Activated naive CD4-positive, alpha-beta T cell treated with anti-CD3 and anti-CD28 coated beads, Interleukin-2, amount 10 ng/mL, durations not matched to agents 7 days and 5 days (primary cell): ENCODE measurements around the gene SH3RF3.

Experiments used
- CTCF ChIA-PET: fragments of 350-600 bp; sonication (Branson Sonifier 250); formaldehyde crosslinking; loops from one replicate; lab custom pipeline; 2021; ENCODE audit warnings: antibody characterized with exemption; lab: Charles Lee
- DNase-seq: peaks from one replicate; pipeline ENCODE4 v3.0.0-alpha.2; 2020
- H3K27ac Mint-ChIP-seq: one replicate; pipeline ENCODE4 v1.8.0; 2021; ENCODE audit warnings: mild to moderate bottlenecking, moderate library complexity, mixed read lengths
- H3K27me3 Mint-ChIP-seq: one replicate; pipeline ENCODE4 v1.8.0; 2021; ENCODE audit warnings: mild to moderate bottlenecking, mixed read lengths
- H3K36me3 Mint-ChIP-seq: one replicate; pipeline ENCODE4 v1.8.0; 2021; ENCODE audit warnings: mixed read lengths
- H3K4me1 Mint-ChIP-seq: one replicate; pipeline ENCODE4 v1.8.0; 2021; ENCODE audit warnings: mixed read lengths
- H3K4me3 Mint-ChIP-seq: one replicate; pipeline ENCODE4 v1.8.0; 2021; ENCODE audit warnings: mild to moderate bottlenecking, moderate library complexity, mixed read lengths
- H3K9me3 Mint-ChIP-seq: one replicate; pipeline ENCODE4 v1.8.0; 2021; ENCODE audit warnings: mixed read lengths

The SH3RF3 gene

DNA sequence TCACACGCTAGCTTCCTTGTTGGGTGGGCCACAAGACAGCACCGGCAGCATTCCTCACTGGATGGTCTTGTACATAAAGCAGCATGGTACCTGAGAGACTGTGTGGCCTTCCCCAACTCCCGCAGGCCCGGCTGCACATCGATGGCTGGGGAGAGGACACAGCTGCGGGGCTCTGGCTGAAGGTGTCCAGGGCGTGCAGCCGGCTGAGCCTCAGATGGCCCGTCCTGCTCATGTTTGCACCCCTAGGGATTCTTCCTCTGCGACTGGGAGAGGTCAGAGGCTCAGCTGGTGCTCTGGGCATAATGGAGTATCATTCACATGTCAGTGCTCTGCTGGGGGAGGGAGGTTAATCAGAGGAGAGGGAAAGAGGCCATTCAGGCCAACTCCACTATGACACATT, 276.9 kb downstream of the SH3RF3 start:
- H3K36me3 Mint-ChIP-seq, result no peaks in the 10 kb centered on the region
- no peaks in the 10 kb centered on the region for H3K9me3 Mint-ChIP-seq
- CTCF ChIA-PET, result interaction anchor here (1.1 to 1.4 kb wide), 2 partner anchors 9 to 104 kb away, joined by 3 read pairs; no protein-coding TSS in a partner anchor
- H3K4me3 Mint-ChIP-seq, result no peak overlapping the region
- no peak for DNase-seq
- no peak overlapping the region for H3K27ac Mint-ChIP-seq
- peaks cover 15% of the 10 kb centered on the region for H3K27me3 Mint-ChIP-seq
- H3K4me1 Mint-ChIP-seq, result no peaks in the 10 kb centered on the region

GRCh38 chr2:109406301-109406700, 277.3 kb downstream of the SH3RF3 start:
- no peaks in the 10 kb centered on the region for H3K4me1 Mint-ChIP-seq
- no peak overlapping the region for H3K4me3 Mint-ChIP-seq
- no peaks in the 10 kb centered on the region for H3K36me3 Mint-ChIP-seq
- peaks cover 15% of the 10 kb centered on the region for H3K27me3 Mint-ChIP-seq
- DNase-seq, result no peak
- CTCF ChIA-PET, result interaction anchor here (1.1 to 1.4 kb wide), 2 partner anchors 9 to 104 kb away, joined by 3 read pairs; no protein-coding TSS in a partner anchor
- no peak overlapping the region for H3K27ac Mint-ChIP-seq
- H3K9me3 Mint-ChIP-seq, result no peaks in the 10 kb centered on the region

GRCh38 chr2:109407276-109408042, 278.5 kb downstream of the SH3RF3 start:
- Mint-ChIP-seq H3K9me3 (no peaks in the 10 kb centered on the region), H3K27ac (no peak overlapping the region), H3K4me3 (no peak overlapping the region), H3K36me3 (no peaks in the 10 kb centered on the region), H3K27me3 (peaks cover 15% of the 10 kb centered on the region), H3K4me1 (no peaks in the 10 kb centered on the region)
- DNase-seq, result no peak
- CTCF ChIA-PET, result interaction anchor here (0.5 to 2.1 kb wide), 3 partner anchors 9 to 103 kb away, joined by 3 to 6 read pairs (median 3); no protein-coding TSS in a partner anchor

GRCh38 chr2:109408043-109408335, 279.0 kb downstream of the SH3RF3 start:
- CTCF ChIA-PET, result interaction anchor here (0.5 to 2.1 kb wide), 2 partner anchors 9 to 103 kb away, joined by 3 to 6 read pairs; no protein-coding TSS in a partner anchor
- no peak for DNase-seq
- Mint-ChIP-seq H3K36me3 (no peaks in the 10 kb centered on the region), H3K4me1 (no peaks in the 10 kb centered on the region), H3K27me3 (peaks cover 14% of the 10 kb centered on the region), H3K4me3 (no peak overlapping the region), H3K27ac (no peak overlapping the region), H3K9me3 (no peaks in the 10 kb centered on the region)

DNA sequence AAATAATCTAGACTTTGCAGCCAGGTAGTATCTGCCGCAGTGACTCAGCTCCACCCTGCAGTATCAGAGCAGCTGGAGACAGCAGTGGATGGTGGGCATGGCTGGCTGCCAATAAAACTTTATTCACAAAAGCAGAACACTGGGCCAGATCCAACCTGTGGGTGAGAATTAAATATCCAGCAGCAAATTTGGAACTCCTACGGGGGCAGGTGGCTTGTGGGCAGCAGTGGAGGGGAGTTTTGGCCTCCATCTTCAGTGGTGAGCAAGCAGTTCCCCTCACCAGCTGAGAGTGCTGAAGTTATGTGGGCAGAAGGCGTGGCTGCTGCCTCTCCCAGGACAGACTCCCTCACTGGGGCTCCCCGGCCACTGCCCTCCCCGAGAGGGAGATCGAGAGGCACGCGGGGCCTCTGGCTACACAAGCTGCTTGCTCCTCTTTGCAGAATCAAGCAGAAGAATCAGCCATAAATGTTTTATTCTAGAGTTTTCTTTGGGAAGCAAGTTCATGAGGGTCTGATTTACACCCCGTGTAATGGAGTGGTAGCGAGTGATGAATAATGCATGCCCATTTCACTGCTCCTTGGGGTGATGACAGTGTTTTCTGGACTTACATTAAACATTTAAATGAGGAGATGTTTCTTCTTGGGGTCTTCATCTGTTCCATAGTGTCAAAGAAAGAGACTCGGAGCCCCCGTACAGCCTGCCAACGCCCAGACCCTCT, 280.5 kb downstream of the SH3RF3 start:
- no peaks in the 10 kb centered on the region for H3K36me3 Mint-ChIP-seq
- no peaks in the 10 kb centered on the region for H3K9me3 Mint-ChIP-seq
- CTCF ChIA-PET, result interaction anchor here (2.1 kb wide), 1 partner anchor 101 kb away, joined by 6 read pairs; no protein-coding TSS in a partner anchor
- H3K27me3 Mint-ChIP-seq, result peaks cover 10% of the 10 kb centered on the region
- H3K27ac Mint-ChIP-seq, result no peak overlapping the region
- no peaks in the 10 kb centered on the region for H3K4me1 Mint-ChIP-seq
- no peak for DNase-seq
- no peak overlapping the region for H3K4me3 Mint-ChIP-seq

DNA sequence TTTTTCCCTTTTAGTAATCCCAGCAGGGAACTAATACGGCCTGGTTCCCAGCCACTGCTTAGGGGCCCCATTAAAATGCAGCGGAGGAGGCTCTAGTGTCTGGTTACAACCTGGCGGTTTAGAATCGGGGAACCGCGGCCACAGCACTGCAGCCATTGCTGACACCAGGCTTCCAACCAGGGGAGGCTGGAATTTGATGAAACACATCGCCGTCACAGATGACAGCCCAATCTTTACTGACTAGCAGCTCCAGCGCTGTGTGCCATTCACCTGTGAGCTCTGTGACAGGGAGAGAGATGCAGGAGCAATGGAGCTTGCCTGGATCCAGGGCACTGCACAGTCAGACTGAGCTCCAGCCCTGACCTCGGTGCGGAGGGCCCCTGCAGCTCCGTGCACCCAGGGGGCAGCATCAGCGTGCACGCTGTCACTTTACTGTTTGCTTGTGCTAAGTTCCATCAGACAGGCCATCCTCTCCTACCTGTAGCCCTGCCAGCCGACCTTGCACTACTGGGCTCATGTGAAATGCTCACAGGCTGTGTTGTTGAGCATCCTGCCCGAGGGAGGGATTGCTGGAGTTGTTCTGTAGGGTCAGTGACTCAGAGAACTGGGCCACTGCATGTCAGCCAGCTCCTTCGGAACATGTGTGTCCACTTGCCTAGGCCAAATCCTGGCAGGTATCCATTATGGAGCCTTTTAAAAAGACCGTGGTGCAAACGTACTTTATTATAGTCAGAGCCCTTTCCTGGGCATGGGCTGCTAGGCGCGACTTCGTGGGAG, 281.2 kb downstream of the SH3RF3 start:
- Mint-ChIP-seq H3K36me3 (no peaks in the 10 kb centered on the region), H3K4me3 (no peak overlapping the region), H3K27ac (no peak overlapping the region), H3K4me1 (no peaks in the 10 kb centered on the region), H3K27me3 (peaks cover 14% of the 10 kb centered on the region), H3K9me3 (no peaks in the 10 kb centered on the region)
- CTCF ChIA-PET, result no interaction called here
- no peak for DNase-seq

DNA sequence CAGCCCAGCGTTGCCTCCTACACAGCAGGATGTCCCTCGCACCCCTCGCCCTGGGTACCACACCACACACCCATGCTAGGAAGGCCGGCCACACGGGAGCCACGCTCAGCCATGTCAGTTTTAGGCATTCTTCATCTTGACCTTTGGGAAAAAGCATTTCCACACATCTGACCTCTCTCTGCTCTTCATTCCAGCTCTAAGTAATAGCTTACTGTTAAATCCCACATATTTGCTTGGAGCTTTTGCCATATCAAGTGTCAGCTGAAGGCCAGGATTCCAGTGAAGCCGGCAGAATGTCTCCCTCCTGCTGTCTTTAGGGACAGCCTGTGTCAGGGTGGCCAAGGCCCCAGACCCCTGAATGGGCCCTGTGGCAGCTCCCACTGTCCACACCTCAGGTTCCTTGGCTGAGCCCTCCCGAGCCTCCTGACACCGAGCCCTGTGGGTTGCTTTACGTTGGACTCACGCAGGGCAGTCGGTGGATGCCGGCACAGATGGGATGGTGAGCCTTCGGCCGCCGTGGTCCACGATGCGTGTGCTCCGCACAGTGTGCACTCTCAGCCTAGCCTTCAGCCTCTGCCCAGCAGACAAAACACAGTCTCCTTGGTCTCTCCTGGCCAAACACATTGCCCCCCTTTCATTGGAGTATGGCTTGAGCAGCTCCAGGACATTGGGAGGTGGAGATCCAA, 282.8 kb downstream of the SH3RF3 start:
- H3K4me1 Mint-ChIP-seq, result no peaks in the 10 kb centered on the region

DNA sequence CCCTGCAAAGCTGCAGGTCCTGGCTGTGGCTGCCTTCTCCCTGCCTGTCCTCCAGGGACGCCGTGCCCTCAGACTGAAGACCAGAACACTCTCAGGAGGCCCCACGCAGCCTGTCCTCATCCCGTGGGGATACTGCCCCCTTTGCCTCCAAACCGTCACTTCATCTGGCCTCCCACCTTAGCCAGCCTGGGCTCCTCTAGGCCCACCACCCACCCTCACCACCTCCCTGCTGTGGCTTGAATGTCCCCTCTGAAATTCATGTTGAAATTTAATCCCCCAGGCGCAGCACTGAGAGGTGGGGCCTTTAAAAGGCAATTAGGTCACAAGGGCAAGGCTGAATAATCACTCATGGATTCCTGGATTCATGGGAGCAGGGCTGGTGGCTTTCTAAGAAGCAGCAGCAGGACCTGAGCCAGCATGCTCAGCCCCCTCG, 286.6 kb downstream of the SH3RF3 start:
- Mint-ChIP-seq H3K9me3 (no peaks in the 10 kb centered on the region), H3K27ac (no peak overlapping the region), H3K36me3 (no peaks in the 10 kb centered on the region), H3K4me1 (no peaks in the 10 kb centered on the region), H3K4me3 (no peak overlapping the region), H3K27me3 (peaks cover 6% of the 10 kb centered on the region)
- no peak for DNase-seq
- CTCF ChIA-PET, result no interaction called here

More for the DNA sequence above, 282.8 kb downstream of the SH3RF3 start:
- no peak overlapping the region for H3K4me3 Mint-ChIP-seq
- H3K27me3 Mint-ChIP-seq, result peaks cover 14% of the 10 kb centered on the region
- CTCF ChIA-PET, result no interaction called here
- no peaks in the 10 kb centered on the region for H3K9me3 Mint-ChIP-seq
- DNase-seq, result no peak
- H3K27ac Mint-ChIP-seq, result no peak overlapping the region
- H3K36me3 Mint-ChIP-seq, result no peaks in the 10 kb centered on the region

DNA sequence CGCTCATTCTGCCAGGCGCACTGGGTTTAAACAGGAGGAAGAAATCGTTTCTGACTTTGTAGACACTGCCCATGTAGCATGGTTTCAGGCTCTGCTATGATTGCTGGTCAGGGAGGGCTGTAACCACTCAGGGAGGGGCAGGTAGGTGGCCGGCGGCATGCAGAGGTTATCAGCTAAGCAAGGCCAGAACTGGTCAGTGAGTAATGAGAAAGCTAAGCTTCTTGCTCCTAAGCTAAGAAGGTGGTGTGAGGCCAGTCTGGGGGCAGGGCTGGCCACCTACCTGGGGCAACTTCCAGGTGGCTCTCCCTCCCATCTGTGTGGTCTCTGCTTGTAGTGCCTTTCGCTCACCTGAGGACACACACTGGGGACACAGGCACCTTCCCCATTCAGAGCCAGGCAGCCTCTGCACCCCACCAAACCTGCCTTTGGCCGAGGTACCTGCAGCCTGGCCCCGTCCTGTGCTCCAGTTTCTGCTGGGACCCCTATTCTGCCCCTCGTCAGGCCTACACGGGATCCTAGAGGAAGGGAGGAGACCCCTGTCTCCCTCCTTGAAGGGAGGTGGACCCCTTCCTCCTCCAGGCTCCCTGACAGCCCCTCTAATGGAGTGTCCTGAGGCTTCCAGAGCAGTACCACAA, 288.8 kb downstream of the SH3RF3 start:
- CTCF ChIA-PET, result no interaction called here
- Mint-ChIP-seq H3K27me3 (peaks cover 6% of the 10 kb centered on the region), H3K4me3 (no peak overlapping the region), H3K4me1 (no peaks in the 10 kb centered on the region), H3K36me3 (no peaks in the 10 kb centered on the region), H3K9me3 (no peaks in the 10 kb centered on the region), H3K27ac (no peak overlapping the region)
- DNase-seq, result no peak

- Mint-ChIP-seq H3K27ac (no peak overlapping the region), H3K36me3 (no peaks in the 10 kb centered on the region), H3K4me3 (no peak overlapping the region), H3K27me3 (peaks cover 6% of the 10 kb centered on the region), H3K9me3 (no peaks in the 10 kb centered on the region), H3K4me1 (no peaks in the 10 kb centered on the region)
- DNase-seq, result no peak
- CTCF ChIA-PET, result no interaction called here
Measured at GRCh38 chr2:109418716-109419115, 289.7 kb downstream of the SH3RF3 start.

GRCh38 chr2:109419171-109419756, 290.3 kb downstream of the SH3RF3 start:
- CTCF ChIA-PET, result no interaction called here
- Mint-ChIP-seq H3K36me3 (no peaks in the 10 kb centered on the region), H3K27me3 (peaks cover 6% of the 10 kb centered on the region), H3K4me1 (no peaks in the 10 kb centered on the region), H3K27ac (no peak overlapping the region), H3K4me3 (no peak overlapping the region), H3K9me3 (no peaks in the 10 kb centered on the region)
- no peak for DNase-seq

DNA sequence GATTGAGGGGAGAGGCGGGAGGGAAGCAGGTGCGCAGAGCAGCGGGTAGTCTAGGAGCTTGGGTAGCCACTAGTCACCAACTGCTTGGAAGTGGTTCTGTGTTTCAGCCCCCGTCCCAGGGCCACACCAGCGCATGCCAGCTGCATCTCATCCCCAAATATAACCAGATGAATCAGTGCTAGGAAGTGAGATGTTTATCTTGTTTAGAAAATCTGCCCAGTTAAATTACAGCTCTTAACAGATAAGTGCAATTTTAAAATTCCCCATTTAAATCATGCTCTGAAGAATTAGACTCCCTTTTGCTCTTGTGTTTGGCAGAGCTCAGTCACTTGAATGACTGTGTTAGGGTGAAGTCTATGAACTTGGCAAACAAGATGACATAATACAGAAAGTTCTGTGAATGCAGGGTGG, 291.0 kb downstream of the SH3RF3 start:
- no peak overlapping the region for H3K4me3 Mint-ChIP-seq
- CTCF ChIA-PET, result no interaction called here
- H3K36me3 Mint-ChIP-seq, result no peaks in the 10 kb centered on the region

DNA sequence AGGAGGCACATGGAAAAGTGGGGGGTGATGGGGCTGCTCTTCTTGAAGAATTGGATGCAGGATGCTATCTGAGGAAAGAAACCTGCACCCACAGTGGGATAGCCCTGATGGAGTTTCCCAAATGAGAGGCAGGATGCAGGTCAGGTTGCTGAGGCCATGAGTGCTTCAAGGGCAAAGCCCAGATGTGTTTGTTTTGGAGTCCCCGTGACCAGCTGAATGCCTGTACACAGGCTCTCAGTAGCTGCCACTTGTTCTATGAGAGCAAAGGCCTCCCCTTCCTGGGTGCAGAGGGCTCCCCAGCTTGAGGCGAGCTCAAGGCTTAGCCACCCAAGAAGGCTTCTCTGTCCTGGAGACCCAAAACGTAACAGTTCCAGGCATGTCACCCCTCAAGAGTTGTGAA, 292.1 kb downstream of the SH3RF3 start:
- H3K27ac Mint-ChIP-seq, result no peak overlapping the region
- no peak overlapping the region for H3K4me3 Mint-ChIP-seq
- no peak for DNase-seq
- H3K4me1 Mint-ChIP-seq, result no peaks in the 10 kb centered on the region
- CTCF ChIA-PET, result no interaction called here
- H3K36me3 Mint-ChIP-seq, result no peaks in the 10 kb centered on the region
- no peaks in the 10 kb centered on the region for H3K9me3 Mint-ChIP-seq
- no peaks in the 10 kb centered on the region for H3K27me3 Mint-ChIP-seq

More for the DNA sequence above, 291.0 kb downstream of the SH3RF3 start:
- no peak for DNase-seq
- Mint-ChIP-seq H3K27ac (no peak overlapping the region), H3K27me3 (no peaks in the 10 kb centered on the region), H3K4me1 (no peaks in the 10 kb centered on the region), H3K9me3 (no peaks in the 10 kb centered on the region)
